Placental pericyte (primary cell): ENCODE measurements around the gene MTIF2. TPM values are rescaled to one million over a fixed set of nuclear protein-coding genes. Genes with fewer than 3 reads are reported as not detected.

Source experiments
- small RNA-seq: library from RNA; depleted of rRNA; stranded (forward); fragments of <200 nt; gene quantifications from one replicate; pipeline ENCODE3, GENCODE V24; 2012; ENCODE audit warnings: low replicate concordance
- total RNA-seq: library from RNA; depleted of rRNA; stranded (reverse); fragments of >200 nt; gene quantifications from 2 replicates; pipeline ENCODE4 v1.2.3, GENCODE V29; 2012

Gene MTIF2, protein sequence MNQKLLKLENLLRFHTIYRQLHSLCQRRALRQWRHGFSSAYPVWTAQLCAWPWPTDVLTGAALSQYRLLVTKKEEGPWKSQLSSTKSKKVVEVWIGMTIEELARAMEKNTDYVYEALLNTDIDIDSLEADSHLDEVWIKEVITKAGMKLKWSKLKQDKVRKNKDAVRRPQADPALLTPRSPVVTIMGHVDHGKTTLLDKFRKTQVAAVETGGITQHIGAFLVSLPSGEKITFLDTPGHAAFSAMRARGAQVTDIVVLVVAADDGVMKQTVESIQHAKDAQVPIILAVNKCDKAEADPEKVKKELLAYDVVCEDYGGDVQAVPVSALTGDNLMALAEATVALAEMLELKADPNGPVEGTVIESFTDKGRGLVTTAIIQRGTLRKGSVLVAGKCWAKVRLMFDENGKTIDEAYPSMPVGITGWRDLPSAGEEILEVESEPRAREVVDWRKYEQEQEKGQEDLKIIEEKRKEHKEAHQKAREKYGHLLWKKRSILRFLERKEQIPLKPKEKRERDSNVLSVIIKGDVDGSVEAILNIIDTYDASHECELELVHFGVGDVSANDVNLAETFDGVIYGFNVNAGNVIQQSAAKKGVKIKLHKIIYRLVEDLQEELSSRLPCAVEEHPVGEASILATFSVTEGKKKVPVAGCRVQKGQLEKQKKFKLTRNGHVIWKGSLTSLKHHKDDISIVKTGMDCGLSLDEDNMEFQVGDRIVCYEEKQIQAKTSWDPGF
- total RNA-seq = 31.4 and 36.1 TPM in 2 replicates

DNA sequence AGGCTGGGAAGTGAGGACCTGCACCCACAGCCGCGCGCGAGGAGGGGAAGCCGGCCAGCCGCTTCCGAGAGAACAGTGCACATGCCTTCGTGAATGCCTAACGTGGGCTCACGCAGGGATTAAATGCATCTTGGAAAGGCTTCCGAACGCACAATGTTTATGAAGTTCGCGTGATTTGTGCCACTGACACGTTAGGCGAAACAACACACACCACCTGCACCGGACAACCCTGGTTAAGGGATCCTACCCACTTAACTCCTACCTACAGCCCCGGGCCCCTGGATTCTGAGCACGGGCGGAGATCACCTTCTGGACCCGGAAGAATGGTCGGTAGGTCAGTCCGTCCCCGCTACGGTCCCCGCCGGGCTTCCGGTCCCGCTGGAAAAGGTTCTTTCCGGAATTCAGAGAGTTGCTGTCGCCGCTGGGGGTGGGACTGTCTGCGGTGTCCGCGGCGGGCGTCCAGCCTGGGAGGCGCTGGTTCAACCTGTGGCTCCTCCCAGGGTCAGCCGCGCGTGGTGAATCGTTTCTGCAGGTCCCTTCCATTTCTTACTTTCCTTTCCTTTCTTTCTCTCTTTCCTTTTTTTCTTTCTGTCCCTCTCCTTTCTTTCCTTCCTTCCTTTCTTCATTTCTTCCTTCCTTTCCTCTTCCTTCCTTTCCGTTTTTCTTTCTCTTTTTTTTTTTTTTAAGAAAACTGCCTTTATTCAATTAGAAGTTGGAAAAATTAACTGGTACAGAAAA lies at the start of gene MTIF2:
MTIF2 (minus strand) TSS at position 325 of the 738 bp plus-strand sequence. CDS start 5,373 bp downstream, outside the sequence.

DNA sequence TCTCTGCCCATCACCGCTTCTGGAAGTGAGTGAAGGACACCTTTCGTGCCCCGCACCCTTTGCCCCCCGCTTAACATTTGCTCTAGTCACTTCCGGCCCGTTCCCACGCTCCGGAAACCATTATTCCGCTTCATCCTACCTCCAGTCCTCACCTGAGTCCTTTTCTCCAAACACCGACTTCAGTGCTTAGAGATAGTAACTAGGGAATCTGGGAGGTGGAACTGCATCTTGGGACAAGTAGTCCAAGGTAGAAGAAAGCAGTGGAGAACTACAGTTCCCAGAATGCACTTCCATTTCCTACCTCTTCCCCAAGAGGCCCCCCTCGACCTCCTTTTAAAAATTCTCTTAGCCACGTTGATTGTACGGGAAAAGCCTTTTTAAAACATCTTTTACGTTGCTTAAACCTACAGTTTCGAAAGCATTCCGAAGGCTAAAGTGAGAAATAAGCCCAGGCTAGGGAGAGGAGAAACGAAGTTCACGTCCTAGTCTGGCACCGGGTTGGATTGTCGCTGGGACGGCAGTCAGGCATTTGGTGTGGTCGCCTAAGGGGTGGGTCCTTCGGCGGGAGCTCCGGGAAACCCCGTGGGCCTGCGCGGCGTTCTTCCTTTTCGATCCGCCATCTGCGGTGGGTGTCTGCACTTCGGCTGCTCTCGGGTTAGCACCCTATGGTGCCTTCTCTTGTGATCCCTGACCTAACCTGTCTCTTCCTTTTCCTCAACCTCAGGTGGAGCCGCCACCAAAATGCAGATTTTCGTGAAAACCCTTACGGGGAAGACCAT lies 36.8 kb downstream of the MTIF2 start, which contains the start of the genes CLHC1 and RPS27A:
CLHC1 (minus strand) TSS at position 210 of the 779 bp plus-strand sequence. CDS start 9,882 bp downstream, outside the sequence.
RPS27A (plus strand) TSS at position 605 of the 779 bp plus-strand sequence; CDS start at position 742, 137 bp downstream.

Small RNA genes lying within 50 kb of the gene (small RNA-seq; reads per million reads assigned to genes)
- not detected for gene RF00019

Other genes with a start within 250 kb of the MTIF2 start
- 313 and 609 TPM in 2 replicates for gene RTN4, start 218.8 kb downstream of the MTIF2 start, total RNA-seq
- 7.2 and 9.2 TPM in 2 replicates for gene CLHC1, start 36.9 kb downstream of the MTIF2 start, total RNA-seq
- gene RPS27A, start 36.5 kb downstream of the MTIF2 start, total RNA-seq = 484 and 804 TPM in 2 replicates
- 30.9 and 84.8 TPM in 2 replicates for gene CCDC88A, start 150.6 kb upstream of the MTIF2 start, total RNA-seq